SH-SY5Y (cell line): Measurements from ENCODE around the gene HIF1A.

Experiments
- GATA2 ChIP-seq: IDR thresholded peaks from 2 replicates; pipeline ENCODE4 v1.6.1; 2011; ENCODE audit warnings: mild to moderate bottlenecking, low read depth, low read length
- GATA3 ChIP-seq: IDR thresholded peaks from 2 replicates; pipeline ENCODE4 v1.6.1; 2011; ENCODE audit warnings: low read depth, mild to moderate bottlenecking, low read length, moderate library complexity

DNA sequence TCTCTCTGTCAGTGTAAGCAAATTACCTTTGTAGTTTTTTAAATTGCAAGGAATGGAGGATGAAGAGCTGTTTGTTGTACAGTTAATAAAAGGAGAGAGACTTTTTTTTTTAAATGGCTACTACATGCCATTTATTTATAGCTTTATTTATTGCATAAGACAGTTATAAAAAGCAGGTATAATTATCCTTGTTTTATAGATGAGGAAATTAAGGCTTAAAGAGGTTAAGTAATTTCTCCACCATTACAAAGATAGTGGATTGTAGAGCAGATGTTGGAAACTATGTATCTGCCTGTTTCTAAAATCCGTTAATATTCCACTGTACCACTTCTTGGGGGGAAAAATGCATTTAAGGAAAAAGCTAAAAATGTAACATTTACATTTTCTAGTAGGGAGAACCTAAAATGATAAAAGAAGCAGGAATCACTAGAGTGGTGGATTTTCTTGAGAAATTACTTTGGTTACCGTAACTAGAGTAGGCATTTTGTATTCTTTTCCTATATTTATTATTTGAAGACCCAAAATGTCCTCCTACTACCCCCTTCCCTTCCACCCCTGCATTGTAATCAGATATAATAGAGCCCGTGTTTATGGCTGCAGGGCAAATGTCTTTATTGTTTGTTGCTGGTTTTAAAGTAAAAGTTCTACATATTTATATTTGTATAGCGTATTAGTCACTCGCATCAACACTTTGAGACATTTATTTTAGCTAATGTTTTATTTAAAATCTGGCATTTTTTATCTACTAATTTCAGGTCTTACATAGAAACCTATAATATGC is 69.2 kb downstream of the HIF1A start:
- TF ChIP-seq GATA3: no peak
- no peak for TF ChIP-seq GATA2
